Skeletal muscle cell (primary cell): Measurements from ENCODE around the gene LDLR.
A peak's percentile ranks its signal among the peaks of the same experiment; 100 is the strongest.
"Not testable (repeated sequence)": the region's sequence is repeated elsewhere in the genome, so short reads cannot be mapped to it uniquely, and the experiment has no call there.

Source experiments
- DNase-seq: peaks from one replicate; pipeline ENCODE4 v3.0.0-alpha.2; 2010; ENCODE audit warnings: low read depth
- H3K4me3 ChIP-seq: 2 replicates; pipeline ENCODE4 v1.5.1; 2011; ENCODE audit warnings: low read depth, mild to moderate bottlenecking, control low read depth, low read length, moderate library complexity

LDLR gene

DNA sequence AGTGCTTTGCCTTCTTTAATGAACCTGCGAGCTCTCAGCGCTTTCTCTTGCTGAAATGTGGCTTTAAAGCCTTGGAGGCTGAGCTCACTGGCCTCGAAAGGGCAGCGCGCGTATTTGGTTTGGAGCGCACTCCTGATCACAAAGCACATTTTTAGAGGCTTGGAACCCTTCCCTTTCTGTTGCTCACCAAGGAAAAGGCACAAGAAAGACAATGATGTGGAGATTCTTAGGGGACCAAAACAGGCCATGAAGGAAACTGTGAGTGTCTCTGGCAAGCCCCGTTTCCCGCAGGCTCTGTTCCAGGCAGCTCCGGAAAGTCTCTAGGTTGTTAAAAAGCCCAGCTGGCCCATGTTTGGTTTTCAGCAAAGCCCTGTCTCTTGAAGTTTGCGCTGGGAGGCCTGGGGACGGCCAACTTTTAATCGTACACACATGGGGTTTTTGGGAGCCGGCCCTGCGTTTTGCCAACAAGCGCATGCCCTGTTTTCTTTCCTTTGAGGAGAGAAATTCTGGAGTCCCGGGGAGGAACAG lies 75.7 kb downstream of the LDLR start:
- no peak overlapping the region for H3K4me3 ChIP-seq
- peak; percentile 68 for DNase-seq

DNA sequence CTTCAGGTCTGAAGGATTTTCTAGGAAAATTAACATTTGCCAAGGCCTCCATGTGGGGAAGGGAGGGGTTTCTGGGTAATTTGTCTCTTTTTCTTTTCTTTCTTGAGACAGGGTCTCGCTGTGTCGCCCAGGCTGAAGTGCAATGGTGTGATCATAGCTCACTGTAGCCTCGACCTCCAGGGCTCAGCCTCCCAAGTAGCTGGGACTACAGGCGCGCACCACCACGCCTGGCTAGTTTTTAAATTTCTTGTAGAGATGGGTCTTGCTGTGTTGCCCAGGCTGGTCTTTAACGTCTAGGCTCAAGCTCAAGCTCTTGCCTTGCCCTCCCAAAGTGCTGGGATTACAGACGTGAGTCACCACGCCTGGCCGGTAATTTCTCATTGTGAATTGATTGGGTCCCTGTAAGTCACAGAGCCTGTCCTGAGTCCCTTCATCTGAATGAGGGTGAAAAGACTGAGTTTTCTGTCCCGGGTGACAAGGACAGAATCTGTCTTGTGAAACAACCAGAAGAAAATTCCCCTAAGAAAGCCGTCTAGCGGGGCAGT lies 76.3 kb downstream of the LDLR start:
- no peak for DNase-seq
- no peak overlapping the region for H3K4me3 ChIP-seq

GRCh38 chr19:11166281-11167142 lies 77.2 kb downstream of the LDLR start:
- no peak overlapping the region for H3K4me3 ChIP-seq
- DNase-seq: no peak

- H3K4me3 ChIP-seq: no peak overlapping the region
- DNase-seq: peak; percentile 83
These were observed 79.3 kb downstream of the LDLR start for GRCh38 chr19:11168568-11168967.

DNA sequence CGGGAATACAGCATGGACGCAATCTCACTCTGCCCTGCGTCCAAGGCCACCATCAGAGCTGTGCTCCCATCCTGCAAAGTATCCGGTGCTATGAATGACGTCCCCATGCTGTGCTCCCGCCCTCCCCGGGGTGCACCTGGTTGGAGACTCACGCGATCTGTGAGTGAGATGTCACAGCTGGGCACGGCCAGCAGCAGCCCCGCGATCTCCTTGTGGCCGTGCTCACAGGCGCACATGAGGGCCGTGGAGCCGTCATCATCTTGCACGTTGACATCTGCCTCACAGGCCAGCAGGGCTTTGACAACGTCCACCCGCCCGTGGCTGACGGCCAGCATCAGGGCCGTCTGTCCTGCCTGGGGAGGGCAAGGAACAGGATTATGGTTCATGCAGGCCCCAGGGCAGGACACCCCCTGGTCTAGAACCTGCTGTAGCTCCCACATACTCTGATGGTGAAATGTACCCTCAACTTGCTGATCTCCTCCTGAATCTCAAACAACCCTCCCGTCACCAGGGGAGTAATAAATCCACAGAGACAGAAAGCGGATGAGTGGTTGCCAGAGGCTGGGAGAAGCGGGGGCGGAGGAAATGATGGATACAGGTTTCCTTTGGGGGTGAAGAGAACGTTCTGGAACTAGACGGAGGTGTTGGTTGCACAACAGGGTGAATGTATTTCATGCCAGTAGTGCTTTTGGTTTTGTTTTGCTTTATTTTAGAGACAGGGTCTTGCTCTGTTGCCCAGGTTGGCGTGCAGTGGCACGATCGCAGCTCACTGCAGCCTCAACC lies 80.8 kb downstream of the LDLR start:
- peak; percentile 74 for DNase-seq

GRCh38 chr19:11171144-11171543 lies 81.9 kb downstream of the LDLR start:
- H3K4me3 ChIP-seq: no peak overlapping the region

More for the DNA sequence above, 80.8 kb downstream of the LDLR start:
- H3K4me3 ChIP-seq: no peak overlapping the region

GRCh38 chr19:11172576-11172975 lies 83.3 kb downstream of the LDLR start:
- no peak overlapping the region for H3K4me3 ChIP-seq
- no peak for DNase-seq

More at GRCh38 chr19:11171144-11171543, 81.9 kb downstream of the LDLR start:
- no peak for DNase-seq

DNA sequence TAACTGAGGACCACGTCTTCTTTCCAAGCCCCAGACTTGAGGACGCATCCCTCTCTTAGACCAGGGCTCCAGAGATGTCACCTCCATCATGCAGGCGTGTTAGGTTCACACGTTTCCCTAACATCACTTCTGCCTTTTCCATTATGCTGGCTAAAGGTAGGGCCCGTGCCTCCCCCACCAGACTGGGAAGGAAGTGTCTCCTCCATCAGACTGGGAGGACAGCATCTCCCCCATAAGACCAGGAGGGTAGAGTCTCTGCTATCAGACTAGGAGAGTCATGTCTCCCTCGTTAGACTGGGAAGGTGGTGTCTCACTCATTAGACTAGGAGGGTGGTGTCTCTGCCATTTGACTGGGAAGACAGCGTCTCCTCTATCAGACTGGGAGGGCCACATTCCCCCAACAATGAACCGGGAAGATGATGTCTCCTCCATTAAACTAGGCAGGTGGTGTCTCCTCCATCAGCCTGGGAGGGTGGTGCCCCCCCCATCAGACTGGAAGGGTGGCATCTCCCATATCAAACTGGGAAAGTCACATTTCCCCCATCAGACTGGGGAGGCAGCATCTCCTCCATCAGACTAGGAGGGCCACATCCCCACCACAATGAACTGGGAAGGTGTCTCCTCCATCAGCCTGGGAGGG lies 84.4 kb downstream of the LDLR start:
- H3K4me3 ChIP-seq: no peak overlapping the region
- no peak for DNase-seq

- no peak for DNase-seq
- H3K4me3 ChIP-seq: no peak overlapping the region
These were observed 85.1 kb downstream of the LDLR start for GRCh38 chr19:11174336-11174735.

DNA sequence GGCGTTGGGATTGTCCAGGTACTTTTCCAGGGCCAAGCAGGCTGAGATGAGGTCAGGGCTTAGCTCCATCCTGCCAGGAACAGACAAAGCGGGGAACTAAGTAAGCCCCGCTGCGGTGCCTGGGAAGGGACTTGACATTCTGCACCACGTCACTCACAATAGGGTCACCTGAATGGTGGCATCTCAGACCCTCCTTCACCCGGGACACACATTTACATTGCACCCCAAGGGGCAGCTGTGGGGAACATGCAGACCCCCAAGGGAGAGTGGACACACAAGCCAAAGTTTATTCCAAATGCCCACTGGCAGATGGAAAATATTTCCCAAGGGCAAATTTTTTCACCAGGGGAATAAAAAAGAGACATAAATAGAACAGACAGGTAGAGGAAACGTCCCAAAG lies 86.7 kb downstream of the LDLR start:
- DNase-seq: no peak
- no peak overlapping the region for H3K4me3 ChIP-seq

DNA sequence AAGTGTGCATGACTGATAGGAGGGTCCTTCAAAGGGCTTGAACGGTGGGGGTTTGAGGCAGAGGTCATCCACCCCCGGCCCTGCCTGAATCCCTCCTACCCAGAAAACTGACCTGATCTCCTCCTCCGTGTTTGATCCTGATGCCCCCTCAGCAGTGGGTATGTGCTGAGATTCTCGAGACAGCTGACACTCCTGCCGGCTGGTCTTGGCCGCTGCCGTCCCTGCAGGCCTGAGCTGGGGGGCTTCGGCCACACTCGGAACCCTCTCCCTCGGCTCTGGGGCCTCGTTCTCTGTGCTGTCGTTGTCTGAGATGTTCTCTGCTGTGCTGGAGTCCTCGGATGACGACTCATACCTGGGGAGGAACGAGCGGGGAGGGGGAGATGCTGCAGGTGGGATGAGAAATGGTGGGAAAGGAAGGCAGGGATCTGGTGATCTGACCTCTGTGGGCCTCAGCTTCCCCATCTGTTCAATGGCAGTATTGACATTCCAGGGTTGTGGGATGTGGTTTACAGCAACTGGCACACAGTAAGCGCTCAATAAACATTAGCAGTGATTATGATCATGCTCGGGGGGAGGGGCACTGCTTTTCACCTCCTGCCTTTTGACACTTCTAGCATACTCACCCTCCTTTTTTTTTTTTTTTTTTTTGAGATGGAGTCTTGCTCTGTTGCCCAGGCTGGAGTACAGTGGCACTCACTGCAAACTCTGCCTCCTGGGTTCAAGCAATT lies 87.4 kb downstream of the LDLR start:
- no peak overlapping the region for H3K4me3 ChIP-seq
- no peak for DNase-seq

GRCh38 chr19:11177592-11177991 lies 88.3 kb downstream of the LDLR start:
- no peak for DNase-seq
- no peak overlapping the region for H3K4me3 ChIP-seq

GRCh38 chr19:11179145-11179465 lies 89.8 kb downstream of the LDLR start:
- not testable (repeated sequence) for H3K4me3 ChIP-seq, DNase-seq

GRCh38 chr19:11179716-11180297 lies 90.5 kb downstream of the LDLR start:
- DNase-seq: no peak
- no peak overlapping the region for H3K4me3 ChIP-seq

DNA sequence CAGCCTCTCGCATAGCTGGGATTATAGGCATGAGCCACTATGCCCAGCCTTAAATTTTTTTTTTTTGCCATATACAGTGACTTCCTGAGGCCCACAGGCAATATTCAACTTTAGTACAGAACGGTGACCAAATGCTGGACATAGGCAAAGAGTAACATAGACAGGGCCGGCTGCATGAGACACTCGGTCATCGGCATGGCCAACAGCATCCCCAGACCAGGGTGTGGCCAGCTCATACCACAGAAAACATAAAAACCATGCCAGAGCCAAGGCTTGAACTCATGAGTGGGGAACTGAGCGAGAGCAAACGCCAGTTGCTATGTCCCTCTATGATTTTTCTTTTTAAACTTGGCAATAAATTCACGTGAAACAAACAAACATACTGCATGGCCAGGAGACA lies 91.1 kb downstream of the LDLR start:
- no peak overlapping the region for H3K4me3 ChIP-seq
- DNase-seq: no peak

DNA sequence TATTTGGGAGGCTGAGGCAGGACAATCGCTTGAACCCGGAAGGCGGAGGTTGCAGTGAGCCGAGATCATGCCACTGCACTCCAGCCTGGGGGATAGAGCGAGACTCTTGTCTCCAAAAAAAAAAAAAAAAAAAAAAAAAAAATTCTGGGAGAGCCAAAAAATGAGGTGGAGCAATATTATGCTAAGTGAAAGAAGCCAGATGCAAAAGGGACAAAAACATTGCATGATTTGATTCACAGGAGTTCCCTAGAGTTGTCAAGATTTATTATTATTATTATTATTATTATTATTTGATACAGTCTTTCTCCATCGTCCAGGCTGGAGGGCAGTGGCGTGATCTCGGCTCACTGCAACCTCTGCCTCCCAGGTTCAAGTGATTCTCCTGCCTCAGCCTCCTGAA lies 91.7 kb downstream of the LDLR start:
- not testable (repeated sequence) for DNase-seq, H3K4me3 ChIP-seq

DNA sequence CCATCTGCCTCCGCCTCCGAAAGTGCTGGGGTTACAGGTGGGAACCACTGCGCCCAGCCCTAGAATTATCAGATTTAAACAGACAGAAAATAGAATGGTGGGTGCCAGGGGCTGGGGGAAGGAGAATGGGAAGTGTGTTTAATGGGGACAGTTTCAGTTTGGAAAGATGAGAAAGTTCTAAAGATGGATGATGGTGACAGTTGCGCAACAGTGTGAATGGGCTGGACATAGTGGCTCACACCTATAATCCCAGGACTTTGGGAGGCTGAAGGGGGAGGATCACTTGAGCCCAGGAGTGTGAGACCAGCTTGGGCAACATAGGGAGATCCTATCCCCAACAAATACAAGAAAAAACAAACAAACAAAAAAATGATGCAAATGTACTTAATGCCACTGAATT lies 92.2 kb downstream of the LDLR start:
- no peak overlapping the region for H3K4me3 ChIP-seq
- no peak for DNase-seq
